ENCODE measurements around the gene ZNF614. TPM values are rescaled to one million over a fixed set of nuclear protein-coding genes. Genes with fewer than 3 reads are reported as not detected.

The ZNF614 gene
- total and polyA plus RNA-seq, 9 of the 15 experiments (the other 6 are each of a cell fraction or from before 2014, with no cell fraction given), result 4.9 to 16.3 (median 11.4) TPM

DNA sequence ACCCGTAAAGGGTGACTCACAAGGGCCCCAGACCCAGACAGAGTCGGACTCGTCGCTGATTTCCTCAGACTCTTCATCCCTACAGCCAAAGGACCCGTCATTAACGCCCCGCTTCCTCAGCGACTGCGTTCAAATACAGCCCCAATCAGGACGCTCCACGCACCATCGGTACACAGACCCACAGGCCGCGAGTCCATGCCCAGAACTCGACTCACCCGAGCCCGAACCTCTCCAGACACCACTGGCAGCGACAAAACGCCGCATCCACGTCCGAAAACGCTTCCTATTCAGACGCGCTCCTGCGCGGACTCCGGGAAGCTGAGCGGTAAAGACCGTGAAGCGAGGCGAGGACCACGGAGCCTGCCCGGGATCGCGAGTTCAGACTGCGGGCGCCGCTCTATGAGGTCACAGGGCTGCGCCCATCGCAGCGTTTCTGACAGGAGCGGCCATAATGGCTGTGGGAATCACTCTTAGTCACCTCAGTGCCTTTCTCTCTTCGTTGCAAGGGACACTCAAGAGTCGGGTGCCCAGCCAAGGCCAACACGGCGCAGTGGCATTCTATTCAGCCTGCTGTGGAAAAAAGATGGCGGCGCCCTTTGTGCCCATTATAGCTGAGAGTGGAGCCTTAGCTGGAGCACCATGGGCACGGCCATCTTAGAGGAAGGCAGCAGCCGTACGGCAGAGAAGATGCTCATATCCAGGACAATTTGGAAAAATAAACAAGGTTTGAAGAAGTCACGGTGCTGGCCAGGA is at the start of gene ZNF614 (continued):
- TF ChIP-seq, protein P1, sequence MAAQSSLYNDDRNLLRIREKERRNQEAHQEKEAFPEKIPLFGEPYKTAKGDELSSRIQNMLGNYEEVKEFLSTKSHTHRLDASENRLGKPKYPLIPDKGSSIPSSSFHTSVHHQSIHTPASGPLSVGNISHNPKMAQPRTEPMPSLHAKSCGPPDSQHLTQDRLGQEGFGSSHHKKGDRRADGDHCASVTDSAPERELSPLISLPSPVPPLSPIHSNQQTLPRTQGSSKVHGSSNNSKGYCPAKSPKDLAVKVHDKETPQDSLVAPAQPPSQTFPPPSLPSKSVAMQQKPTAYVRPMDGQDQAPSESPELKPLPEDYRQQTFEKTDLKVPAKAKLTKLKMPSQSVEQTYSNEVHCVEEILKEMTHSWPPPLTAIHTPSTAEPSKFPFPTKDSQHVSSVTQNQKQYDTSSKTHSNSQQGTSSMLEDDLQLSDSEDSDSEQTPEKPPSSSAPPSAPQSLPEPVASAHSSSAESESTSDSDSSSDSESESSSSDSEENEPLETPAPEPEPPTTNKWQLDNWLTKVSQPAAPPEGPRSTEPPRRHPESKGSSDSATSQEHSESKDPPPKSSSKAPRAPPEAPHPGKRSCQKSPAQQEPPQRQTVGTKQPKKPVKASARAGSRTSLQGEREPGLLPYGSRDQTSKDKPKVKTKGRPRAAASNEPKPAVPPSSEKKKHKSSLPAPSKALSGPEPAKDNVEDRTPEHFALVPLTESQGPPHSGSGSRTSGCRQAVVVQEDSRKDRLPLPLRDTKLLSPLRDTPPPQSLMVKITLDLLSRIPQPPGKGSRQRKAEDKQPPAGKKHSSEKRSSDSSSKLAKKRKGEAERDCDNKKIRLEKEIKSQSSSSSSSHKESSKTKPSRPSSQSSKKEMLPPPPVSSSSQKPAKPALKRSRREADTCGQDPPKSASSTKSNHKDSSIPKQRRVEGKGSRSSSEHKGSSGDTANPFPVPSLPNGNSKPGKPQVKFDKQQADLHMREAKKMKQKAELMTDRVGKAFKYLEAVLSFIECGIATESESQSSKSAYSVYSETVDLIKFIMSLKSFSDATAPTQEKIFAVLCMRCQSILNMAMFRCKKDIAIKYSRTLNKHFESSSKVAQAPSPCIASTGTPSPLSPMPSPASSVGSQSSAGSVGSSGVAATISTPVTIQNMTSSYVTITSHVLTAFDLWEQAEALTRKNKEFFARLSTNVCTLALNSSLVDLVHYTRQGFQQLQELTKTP (IDR thresholded peaks at IDR 0.05; ENCODE audit: low read depth in 1 of 2, partially characterized antibody in 2 of 2), result peak; percentile 34 to 42
- no peak for TF ChIP-seq NFYB (IDR thresholded peaks at IDR 0.05; ENCODE audit: extremely low read depth, insufficient read length)
- TF ChIP-seq, protein P2, sequence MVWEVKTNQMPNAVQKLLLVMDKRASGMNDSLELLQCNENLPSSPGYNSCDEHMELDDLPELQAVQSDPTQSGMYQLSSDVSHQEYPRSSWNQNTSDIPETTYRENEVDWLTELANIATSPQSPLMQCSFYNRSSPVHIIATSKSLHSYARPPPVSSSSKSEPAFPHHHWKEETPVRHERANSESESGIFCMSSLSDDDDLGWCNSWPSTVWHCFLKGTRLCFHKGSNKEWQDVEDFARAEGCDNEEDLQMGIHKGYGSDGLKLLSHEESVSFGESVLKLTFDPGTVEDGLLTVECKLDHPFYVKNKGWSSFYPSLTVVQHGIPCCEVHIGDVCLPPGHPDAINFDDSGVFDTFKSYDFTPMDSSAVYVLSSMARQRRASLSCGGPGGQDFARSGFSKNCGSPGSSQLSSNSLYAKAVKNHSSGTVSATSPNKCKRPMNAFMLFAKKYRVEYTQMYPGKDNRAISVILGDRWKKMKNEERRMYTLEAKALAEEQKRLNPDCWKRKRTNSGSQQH (CRISPR knock-in tag; IDR thresholded peaks at IDR 0.05), result no peak
- TF ChIP-seq KDM2B (CRISPR knock-in tag; IDR thresholded peaks at IDR 0.05), result peak; percentile 45; the same call in 1 of the 2 replicates
- TF ChIP-seq TCF7L2 (IDR thresholded peaks at IDR 0.05; ENCODE audit: low read depth, low read length), result peak; percentile 91
- TF ChIP-seq GATAD2A (IDR thresholded peaks at IDR 0.05), result no peak
- peak; percentile 84 for TF ChIP-seq ZKSCAN1 (IDR thresholded peaks at IDR 0.05; ENCODE audit: low read depth, low read length)
- TF ChIP-seq, protein P3, sequence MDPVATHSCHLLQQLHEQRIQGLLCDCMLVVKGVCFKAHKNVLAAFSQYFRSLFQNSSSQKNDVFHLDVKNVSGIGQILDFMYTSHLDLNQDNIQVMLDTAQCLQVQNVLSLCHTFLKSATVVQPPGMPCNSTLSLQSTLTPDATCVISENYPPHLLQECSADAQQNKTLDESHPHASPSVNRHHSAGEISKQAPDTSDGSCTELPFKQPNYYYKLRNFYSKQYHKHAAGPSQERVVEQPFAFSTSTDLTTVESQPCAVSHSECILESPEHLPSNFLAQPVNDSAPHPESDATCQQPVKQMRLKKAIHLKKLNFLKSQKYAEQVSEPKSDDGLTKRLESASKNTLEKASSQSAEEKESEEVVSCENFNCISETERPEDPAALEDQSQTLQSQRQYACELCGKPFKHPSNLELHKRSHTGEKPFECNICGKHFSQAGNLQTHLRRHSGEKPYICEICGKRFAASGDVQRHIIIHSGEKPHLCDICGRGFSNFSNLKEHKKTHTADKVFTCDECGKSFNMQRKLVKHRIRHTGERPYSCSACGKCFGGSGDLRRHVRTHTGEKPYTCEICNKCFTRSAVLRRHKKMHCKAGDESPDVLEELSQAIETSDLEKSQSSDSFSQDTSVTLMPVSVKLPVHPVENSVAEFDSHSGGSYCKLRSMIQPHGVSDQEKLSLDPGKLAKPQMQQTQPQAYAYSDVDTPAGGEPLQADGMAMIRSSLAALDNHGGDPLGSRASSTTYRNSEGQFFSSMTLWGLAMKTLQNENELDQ (CRISPR knock-in tag; IDR thresholded peaks at IDR 0.05; ENCODE audit: borderline replicate concordance), result 0 out of 2 replicates have a peak, but pooled peaks have one; percentile 51
- peak; percentile 98 for TF ChIP-seq PHF8 (IDR thresholded peaks at IDR 0.05; ENCODE audit: borderline replicate concordance, low read length)
- peak; percentile 15; the same call in 1 of the 2 replicates for TF ChIP-seq TGIF2 (CRISPR knock-in tag; IDR thresholded peaks at IDR 0.05)
- 0 out of 2 replicates have a peak, but pooled peaks have one; percentile 65 for TF ChIP-seq HDAC2 (IDR thresholded peaks at IDR 0.05)
- TF ChIP-seq NRF1 (conservative IDR thresholded peaks at IDR 0.05 in 1 of 2, IDR thresholded peaks at IDR 0.05 in 1 of 2), result peak; percentile 74 to 80

Measured in K562 (cell line).